ENCODE results near the gene ZNF544. TPM values are rescaled to one million over a fixed set of nuclear protein-coding genes. Genes with fewer than 3 reads are reported as not detected.
A peak's percentile ranks its signal among the peaks of the same experiment; 100 is the strongest.

Gene ZNF544
- total RNA-seq, 2 donors from 2014 or later: 30.1 to 38.4 TPM

- Histone ChIP-seq H3K9me3 (peaks cover 89 to 100% of the 10 kb centered on the region in 2 donors), H3K4me3 (no peak overlapping the region), H3K27ac (no peak overlapping the region), H3K4me1 (no peaks in the 10 kb centered on the region), H3K36me3 (peaks cover 61% of the 10 kb centered on the region), H3K27me3 (no peaks in the 10 kb centered on the region)
- no peak for DNase-seq (ENCODE audit: low spot score)
- no peak for TF ChIP-seq CTCF (IDR thresholded peaks at IDR 0.05)
Observed at GRCh38 chr19:58213075-58213369, 15.7 kb upstream of the ZNF544 start.

GRCh38 chr19:58217069-58217481 lies 11.6 kb upstream of the ZNF544 start:
- Histone ChIP-seq H3K27me3 (no peaks in the 10 kb centered on the region), H3K9me3 (peaks cover 50 to 95% of the 10 kb centered on the region in 2 donors), H3K36me3 (peaks cover 21% of the 10 kb centered on the region), H3K4me1 (no peaks in the 10 kb centered on the region), H3K4me3 (no peak overlapping the region), H3K27ac (no peak overlapping the region)
- no peak for DNase-seq (ENCODE audit: low spot score)
- no peak for TF ChIP-seq CTCF (IDR thresholded peaks at IDR 0.05)

GRCh38 chr19:58217607-58218391 lies 10.9 kb upstream of the ZNF544 start:
- Histone ChIP-seq H3K4me3 (no peak overlapping the region), H3K27me3 (no peaks in the 10 kb centered on the region), H3K27ac (no peak overlapping the region), H3K9me3 (peaks cover 43 to 92% of the 10 kb centered on the region in 2 donors), H3K36me3 (peaks cover 13% of the 10 kb centered on the region), H3K4me1 (no peaks in the 10 kb centered on the region)
- no peak for TF ChIP-seq CTCF (IDR thresholded peaks at IDR 0.05)
- DNase-seq (ENCODE audit: low spot score): no peak

GRCh38 chr19:58218899-58219298 lies 9.8 kb upstream of the ZNF544 start:
- Histone ChIP-seq H3K36me3 (peaks cover 2% of the 10 kb centered on the region), H3K27ac (no peak overlapping the region), H3K27me3 (no peaks in the 10 kb centered on the region), H3K9me3 (peaks cover 35 to 91% of the 10 kb centered on the region in 2 donors), H3K4me3 (no peak overlapping the region), H3K4me1 (no peaks in the 10 kb centered on the region)
- TF ChIP-seq CTCF (IDR thresholded peaks at IDR 0.05): no peak
- no peak for DNase-seq (ENCODE audit: low spot score)

GRCh38 chr19:58227964-58228584 lies 640 bp upstream of the ZNF544 start:
- H3K4me1 ChIP-seq: peaks cover 0 to 17% of the 10 kb centered on the region in 2 donors
- TF ChIP-seq CTCF (IDR thresholded peaks at IDR 0.05): no peak
- no peak for DNase-seq (ENCODE audit: low spot score)
- peaks cover 30% of the 10 kb centered on the region for H3K36me3 ChIP-seq
- peaks cover 0 to 49% of the 10 kb centered on the region in 2 donors for H3K9me3 ChIP-seq
- no peaks in the 10 kb centered on the region for H3K27me3 ChIP-seq
- peak overlapping the region; percentile 63 to 89 for H3K4me3 ChIP-seq
- peak overlapping the region; percentile 76 to 85 for H3K27ac ChIP-seq

Data from right atrium auricular region (tissue), 2 donors.